Measurements from ENCODE around the gene ZC3H8.

Gene ZC3H8

GRCh38 chr2:112195950-112196349 is 58.9 kb downstream of the ZC3H8 start:
- in situ Hi-C loops (cut with MboI; ENCODE audit: low sequenced_read_pairs): no loop called here

GRCh38 chr2:112195167-112195766 is 59.6 kb downstream of the ZC3H8 start:
- in situ Hi-C loops (cut with MboI; ENCODE audit: low sequenced_read_pairs): no loop called here

- in situ Hi-C loops (cut with MboI; ENCODE audit: low sequenced_read_pairs): no loop called here
These were observed 60.4 kb downstream of the ZC3H8 start for GRCh38 chr2:112194482-112194881.

- in situ Hi-C loops (cut with MboI; ENCODE audit: low sequenced_read_pairs): no loop called here
These were observed 60.8 kb downstream of the ZC3H8 start for GRCh38 chr2:112194028-112194427.

GRCh38 chr2:112189001-112189556 is 65.8 kb downstream of the ZC3H8 start:
- in situ Hi-C loops (cut with MboI; ENCODE audit: low sequenced_read_pairs): no loop called here

- in situ Hi-C loops (cut with MboI; ENCODE audit: low sequenced_read_pairs): no loop called here
These were observed 66.8 kb downstream of the ZC3H8 start for GRCh38 chr2:112187805-112188596.

GRCh38 chr2:112187046-112187715 is 67.7 kb downstream of the ZC3H8 start:
- in situ Hi-C loops (cut with MboI; ENCODE audit: low sequenced_read_pairs): no loop called here

GRCh38 chr2:112185131-112185530 is 69.7 kb downstream of the ZC3H8 start:
- in situ Hi-C loops (cut with MboI; ENCODE audit: low sequenced_read_pairs): no loop called here

- in situ Hi-C loops (cut with MboI; ENCODE audit: low sequenced_read_pairs): no loop called here
These were observed 70.7 kb downstream of the ZC3H8 start for GRCh38 chr2:112184121-112184520.

- in situ Hi-C loops (cut with MboI; ENCODE audit: low sequenced_read_pairs): no loop called here
These were observed 71.4 kb downstream of the ZC3H8 start for GRCh38 chr2:112183327-112184025.

- in situ Hi-C loops (cut with MboI; ENCODE audit: low sequenced_read_pairs): no loop called here
These were observed 72.2 kb downstream of the ZC3H8 start for GRCh38 chr2:112182581-112183034.

GRCh38 chr2:112181571-112182290 is 73.1 kb downstream of the ZC3H8 start:
- in situ Hi-C loops (cut with MboI; ENCODE audit: low sequenced_read_pairs): no loop called here

GRCh38 chr2:112175958-112176573 is 78.8 kb downstream of the ZC3H8 start:
- in situ Hi-C loops (cut with MboI; ENCODE audit: low sequenced_read_pairs): no loop called here

GRCh38 chr2:112175333-112175732 is 79.5 kb downstream of the ZC3H8 start:
- in situ Hi-C loops (cut with MboI; ENCODE audit: low sequenced_read_pairs): no loop called here

GRCh38 chr2:112174383-112174782 is 80.5 kb downstream of the ZC3H8 start:
- in situ Hi-C loops (cut with MboI; ENCODE audit: low sequenced_read_pairs): no loop called here

GRCh38 chr2:112173646-112174319 is 81.1 kb downstream of the ZC3H8 start:
- in situ Hi-C loops (cut with MboI; ENCODE audit: low sequenced_read_pairs): no loop called here

GRCh38 chr2:112170495-112170894 is 84.3 kb downstream of the ZC3H8 start:
- in situ Hi-C loops (cut with MboI; ENCODE audit: low sequenced_read_pairs): no loop called here

GRCh38 chr2:112168422-112169124 is 86.3 kb downstream of the ZC3H8 start:
- in situ Hi-C loops (cut with MboI; ENCODE audit: low sequenced_read_pairs): no loop called here
